ENCODE data around the gene SLC9C2. TPM values are rescaled to one million over a fixed set of nuclear protein-coding genes. Genes with fewer than 3 reads are reported as not detected.
"Not testable (repeated sequence)": the region's sequence is repeated elsewhere in the genome, so short reads cannot be mapped to it uniquely, and the experiment has no call there.

SLC9C2 gene
- total RNA-seq, result not detected

- H3K4me1 Mint-ChIP-seq, result peaks cover 4% of the 10 kb centered on the region
- H3K36me3 Mint-ChIP-seq, result peaks cover 2% of the 10 kb centered on the region
- CTCF ChIA-PET, result interaction anchor here (1.2 kb wide), 1 partner anchor 587 kb away, joined by 3 read pairs; no protein-coding TSS in a partner anchor
- H3K9me3 Mint-ChIP-seq (ENCODE audit: low read depth), result no peaks in the 10 kb centered on the region
- no peak for DNase-seq
- H3K4me3 Mint-ChIP-seq, result no peak within 1 kb of the TSS
- ATAC-seq, result no peak
- no peaks in the 10 kb centered on the region for H3K27me3 Mint-ChIP-seq
- no peak within 1 kb of the TSS for H3K27ac Mint-ChIP-seq
Observed at GRCh38 chr1:173603056-173603591, at the start of gene SLC9C2. Gene SLC9C2, minus strand, starts transcription at chr1:173603072. Its CDS starts 1,296 bp downstream, at chr1:173601776.

- DNase-seq, result no peak
- peaks cover 3% of the 10 kb centered on the region for H3K27me3 Mint-ChIP-seq
- no peaks in the 10 kb centered on the region for H3K9me3 Mint-ChIP-seq (ENCODE audit: low read depth)
- no peaks in the 10 kb centered on the region for H3K4me1 Mint-ChIP-seq
- no peak overlapping the region for H3K4me3 Mint-ChIP-seq
- no peak for ATAC-seq
- no peak overlapping the region for H3K27ac Mint-ChIP-seq
- CTCF ChIA-PET, result no interaction called here
- H3K36me3 Mint-ChIP-seq, result no peaks in the 10 kb centered on the region
Observed at GRCh38 chr1:173648880-173649605, 46.2 kb upstream of the SLC9C2 start.

- H3K27ac Mint-ChIP-seq, result no peak overlapping the region
- no peaks in the 10 kb centered on the region for H3K36me3 Mint-ChIP-seq
- DNase-seq (no peak), ATAC-seq (no peak)
- H3K4me3 Mint-ChIP-seq, result no peak overlapping the region
- no peaks in the 10 kb centered on the region for H3K9me3 Mint-ChIP-seq (ENCODE audit: low read depth)
- CTCF ChIA-PET, result no interaction called here
- H3K27me3 Mint-ChIP-seq, result no peaks in the 10 kb centered on the region
- peaks cover 2% of the 10 kb centered on the region for H3K4me1 Mint-ChIP-seq
Observed at GRCh38 chr1:173646656-173647055, 43.8 kb upstream of the SLC9C2 start.

GRCh38 chr1:173642450-173643139 lies 39.7 kb upstream of the SLC9C2 start:
- H3K4me3 Mint-ChIP-seq; H3K4me1 Mint-ChIP-seq; H3K36me3 Mint-ChIP-seq; DNase-seq; H3K9me3 Mint-ChIP-seq (ENCODE audit: low read depth); H3K27me3 Mint-ChIP-seq; H3K27ac Mint-ChIP-seq; ATAC-seq: not testable (repeated sequence)
- CTCF ChIA-PET, result interaction anchor here (1.4 kb wide), 1 partner anchor 213 kb away, joined by 3 read pairs; no protein-coding TSS in a partner anchor

- H3K27ac Mint-ChIP-seq, result no peak overlapping the region
- DNase-seq, result no peak
- no peak for ATAC-seq
- H3K9me3 Mint-ChIP-seq (ENCODE audit: low read depth), result peaks cover 4% of the 10 kb centered on the region
- H3K27me3 Mint-ChIP-seq, result no peaks in the 10 kb centered on the region
- CTCF ChIA-PET, result no interaction called here
- H3K4me3 Mint-ChIP-seq, result no peak overlapping the region
- H3K4me1 Mint-ChIP-seq, result peaks cover 2% of the 10 kb centered on the region
- H3K36me3 Mint-ChIP-seq, result peaks cover 8% of the 10 kb centered on the region
Observed at GRCh38 chr1:173639102-173639501, 36.2 kb upstream of the SLC9C2 start.

- CTCF ChIA-PET, result no interaction called here
- H3K4me1 Mint-ChIP-seq, result peaks cover 2% of the 10 kb centered on the region
Observed at GRCh38 chr1:173638043-173639021, 35.5 kb upstream of the SLC9C2 start.

GRCh38 chr1:173637236-173638042 lies 34.6 kb upstream of the SLC9C2 start:
- not testable (repeated sequence) for ATAC-seq, H3K27me3 Mint-ChIP-seq

More at GRCh38 chr1:173638043-173639021, 35.5 kb upstream of the SLC9C2 start:
- no peak for DNase-seq
- no peak for ATAC-seq
- Mint-ChIP-seq H3K27me3 (no peaks in the 10 kb centered on the region), H3K9me3 (ENCODE audit: low read depth) (peaks cover 4% of the 10 kb centered on the region), H3K36me3 (peaks cover 8% of the 10 kb centered on the region), H3K4me3 (no peak overlapping the region), H3K27ac (no peak overlapping the region)

GRCh38 chr1:173635116-173635515 lies 32.2 kb upstream of the SLC9C2 start, which contains the start of gene TEX50:
Gene TEX50, plus strand, starts transcription at chr1:173635338. Its CDS starts 184 bp downstream, at chr1:173635522.
- peaks cover 6% of the 10 kb centered on the region for H3K36me3 Mint-ChIP-seq
- peaks cover 4% of the 10 kb centered on the region for H3K27me3 Mint-ChIP-seq
- H3K9me3 Mint-ChIP-seq (ENCODE audit: low read depth), result peaks cover 6% of the 10 kb centered on the region
- no peak within 1 kb of the TSS for H3K4me3 Mint-ChIP-seq
- no peaks in the 10 kb centered on the region for H3K4me1 Mint-ChIP-seq
- ATAC-seq (no peak), DNase-seq (no peak)
- CTCF ChIA-PET, result interaction anchor here (1.3 kb wide), 1 partner anchor 11 kb away, joined by 5 read pairs; no protein-coding TSS in a partner anchor
- no peak within 1 kb of the TSS for H3K27ac Mint-ChIP-seq

More at GRCh38 chr1:173637236-173638042, 34.6 kb upstream of the SLC9C2 start:
- H3K4me1 Mint-ChIP-seq; CTCF ChIA-PET; H3K9me3 Mint-ChIP-seq (ENCODE audit: low read depth); H3K36me3 Mint-ChIP-seq; DNase-seq; H3K4me3 Mint-ChIP-seq; H3K27ac Mint-ChIP-seq: not testable (repeated sequence)

- Mint-ChIP-seq H3K36me3 (no peaks in the 10 kb centered on the region), H3K27me3 (peaks cover 4% of the 10 kb centered on the region), H3K4me1 (no peaks in the 10 kb centered on the region), H3K4me3 (no peak overlapping the region), H3K9me3 (ENCODE audit: low read depth) (peaks cover 1% of the 10 kb centered on the region), H3K27ac (no peak overlapping the region)
- DNase-seq (no peak), ATAC-seq (no peak)
- CTCF ChIA-PET, result interaction anchor here (1.0 kb wide), 1 partner anchor 197 kb away, joined by 3 read pairs; no protein-coding TSS in a partner anchor
Observed at GRCh38 chr1:173628888-173629287, 26.0 kb upstream of the SLC9C2 start.

- Mint-ChIP-seq H3K4me3 (no peak overlapping the region), H3K4me1 (no peaks in the 10 kb centered on the region), H3K9me3 (ENCODE audit: low read depth) (no peaks in the 10 kb centered on the region), H3K27me3 (peaks cover 1% of the 10 kb centered on the region), H3K27ac (no peak overlapping the region), H3K36me3 (no peaks in the 10 kb centered on the region)
- CTCF ChIA-PET, result interaction anchor here (1.4 kb wide), 1 partner anchor 198 kb away, joined by 4 read pairs; no protein-coding TSS in a partner anchor
- no peak for DNase-seq
- no peak for ATAC-seq
Observed at GRCh38 chr1:173627269-173627668, 24.4 kb upstream of the SLC9C2 start.

- H3K9me3 Mint-ChIP-seq (ENCODE audit: low read depth), result peaks cover 9% of the 10 kb centered on the region
- H3K27ac Mint-ChIP-seq, result no peak overlapping the region
- H3K4me1 Mint-ChIP-seq, result peaks cover 2% of the 10 kb centered on the region
- H3K36me3 Mint-ChIP-seq, result peaks cover 10% of the 10 kb centered on the region
- DNase-seq (no peak), ATAC-seq (no peak)
- H3K27me3 Mint-ChIP-seq, result peaks cover 7% of the 10 kb centered on the region
- no peak overlapping the region for H3K4me3 Mint-ChIP-seq
- CTCF ChIA-PET, result no interaction called here
Observed at GRCh38 chr1:173616859-173617258, 14.0 kb upstream of the SLC9C2 start.

GRCh38 chr1:173613086-173613485 lies 10.2 kb upstream of the SLC9C2 start:
- DNase-seq; H3K36me3 Mint-ChIP-seq; H3K27ac Mint-ChIP-seq; H3K4me1 Mint-ChIP-seq; H3K4me3 Mint-ChIP-seq; H3K9me3 Mint-ChIP-seq (ENCODE audit: low read depth); CTCF ChIA-PET; H3K27me3 Mint-ChIP-seq; ATAC-seq: not testable (repeated sequence)

Data from activated CD8-positive, alpha-beta memory T cell treated with anti-CD3 and anti-CD28 coated beads, Interleukin-2, amount 10 ng/mL, durations not matched to agents 7 days and 5 days (primary cell).